Measurements from ENCODE around the gene DNAJB4. TPM values are rescaled to one million over a fixed set of nuclear protein-coding genes. Genes with fewer than 3 reads are reported as not detected.

DNAJB4 gene
- total RNA-seq, 1 experiment from 2014 or later = 26.0 TPM

- no peak for TF ChIP-seq ZBTB33 (IDR thresholded peaks at IDR 0.05; ENCODE audit: extremely low read depth, insufficient replicate concordance, low read length)
- no peak for TF ChIP-seq POLR2AphosphoS5 (IDR thresholded peaks at IDR 0.05; ENCODE audit: low read depth, low read length)
Observed at GRCh38 chr1:78038491-78038939, 33.8 kb downstream of the DNAJB4 start (continued).

- no peaks in the 10 kb centered on the region for H3K4me1 ChIP-seq (ENCODE audit: control insufficient read depth in 1 of 2, insufficient read depth in 2 of 2, low read length in 2 of 2)
- no TSS peak for BruUV-seq (replicated peaks)
- no peaks in the 10 kb centered on the region for H3K79me2 ChIP-seq (ENCODE audit: insufficient read depth, low read length)
- H2AFZ ChIP-seq (ENCODE audit: low read depth, low read length, poor library complexity, severe bottlenecking) = no peak overlapping the region
- no peaks in the 10 kb centered on the region for H3K27me3 ChIP-seq (ENCODE audit: insufficient read depth, low read length)
- H3K9me2 ChIP-seq (ENCODE audit: insufficient read depth) = no peaks in the 10 kb centered on the region
- ATAC-seq = no peak
- no peak overlapping the region for H3K4me2 ChIP-seq (ENCODE audit: low read length)
- ChIA-PET RAD21 (ENCODE audit: low non-redundant PET in 1 of 2, low total read pairs in 2 of 2, uncharacterized antibody in 2 of 2, unreplicated experiment in 2 of 2) (no interaction called here), POLR2A (no interaction called here), CTCF (no interaction called here)
- intact Hi-C loops (cut with micrococcal nuclease) = no loop called here
- no peaks in the 10 kb centered on the region for H3K9me3 ChIP-seq (ENCODE audit: control insufficient read depth in 1 of 2, insufficient read depth in 1 of 2, low read depth in 1 of 2, low read length in 2 of 2)
- H3K4me3 ChIP-seq (replicated peaks in 1 of 2; ENCODE audit: low read depth in 1 of 2, low read length in 2 of 2) = no peak overlapping the region
- no peaks in the 10 kb centered on the region for H3K36me3 ChIP-seq (ENCODE audit: control insufficient read depth in 1 of 2, insufficient read depth in 2 of 2, low read length in 2 of 2)
- H4K20me1 ChIP-seq (ENCODE audit: insufficient read depth) = no peaks in the 10 kb centered on the region
- no peak overlapping the region for H3K9ac ChIP-seq (ENCODE audit: low read length)
- no peak for DNase-seq (ENCODE audit: low read depth, low spot score)
- H3K27ac ChIP-seq (ENCODE audit: low read depth, low read length) = no peak overlapping the region
- TF ChIP-seq POLR2AphosphoS5 (IDR thresholded peaks at IDR 0.05; ENCODE audit: low read depth, low read length) (no peak), ZNF274 (IDR thresholded peaks at IDR 0.05; ENCODE audit: low read depth, low read length) (no peak), EGR1 (IDR thresholded peaks at IDR 0.05; ENCODE audit: low read depth) (no peak), EZH2 (IDR thresholded peaks at IDR 0.05) (no peak), CTCF (IDR thresholded peaks at IDR 0.05 in 2 of 3, conservative IDR thresholded peaks at IDR 0.05 in 1 of 3; ENCODE audit: borderline replicate concordance in 1 of 3, insufficient read depth in 1 of 3, low read depth in 2 of 3, low read length in 2 of 3) (no peak), REST (IDR thresholded peaks at IDR 0.05; ENCODE audit: low read depth) (no peak), ZBTB33 (IDR thresholded peaks at IDR 0.05; ENCODE audit: extremely low read depth, insufficient replicate concordance, low read length) (no peak), CBX3 (IDR thresholded peaks at IDR 0.05; ENCODE audit: low read depth) (no peak), YY1 (IDR thresholded peaks at IDR 0.05; ENCODE audit: extremely low read depth, insufficient replicate concordance, low read depth, low read length) (no peak), SIN3A (IDR thresholded peaks at IDR 0.05; ENCODE audit: low read depth) (no peak), ATF3 (IDR thresholded peaks at IDR 0.05) (no peak), FOSL1 (IDR thresholded peaks at IDR 0.05; ENCODE audit: low read depth) (no peak), RAD21 (IDR thresholded peaks at IDR 0.05; ENCODE audit: low read depth) (no peak)
Observed at GRCh38 chr1:78040484-78041089, 35.8 kb downstream of the DNAJB4 start.

All from HCT116 (cell line).